ENCODE results near the gene TUT7.
"Not testable (repeated sequence)": the region's sequence is repeated elsewhere in the genome, so short reads cannot be mapped to it uniquely, and the experiment has no call there.

The TUT7 gene

GRCh38 chr9:86344818-86345217 is 9.4 kb downstream of the TUT7 start:
- no peak for DNase-seq

DNA sequence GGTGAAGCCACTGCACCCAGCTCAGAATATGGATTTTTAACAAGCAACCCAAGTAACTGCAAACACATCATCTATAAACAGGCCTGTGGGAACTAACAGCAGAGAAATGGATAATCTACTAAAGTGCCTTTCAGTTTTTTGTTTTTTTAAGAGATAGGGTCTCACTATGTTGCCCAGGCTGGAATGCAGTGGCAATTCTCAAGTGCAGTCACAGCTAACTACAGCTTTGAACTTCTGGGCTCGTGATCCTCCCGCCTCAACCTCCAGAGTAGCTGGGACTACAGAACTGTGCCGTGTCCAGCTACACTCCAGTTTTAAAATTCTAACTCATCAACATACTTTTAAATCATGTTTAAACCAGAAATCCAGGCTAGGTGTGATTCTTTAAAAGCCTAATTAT is 11.9 kb downstream of the TUT7 start:
- no peak for DNase-seq

GRCh38 chr9:86341007-86341491 is 13.2 kb downstream of the TUT7 start:
- no peak for DNase-seq

- no peak for DNase-seq
Observed at GRCh38 chr9:86340356-86341006, 13.7 kb downstream of the TUT7 start.

DNA sequence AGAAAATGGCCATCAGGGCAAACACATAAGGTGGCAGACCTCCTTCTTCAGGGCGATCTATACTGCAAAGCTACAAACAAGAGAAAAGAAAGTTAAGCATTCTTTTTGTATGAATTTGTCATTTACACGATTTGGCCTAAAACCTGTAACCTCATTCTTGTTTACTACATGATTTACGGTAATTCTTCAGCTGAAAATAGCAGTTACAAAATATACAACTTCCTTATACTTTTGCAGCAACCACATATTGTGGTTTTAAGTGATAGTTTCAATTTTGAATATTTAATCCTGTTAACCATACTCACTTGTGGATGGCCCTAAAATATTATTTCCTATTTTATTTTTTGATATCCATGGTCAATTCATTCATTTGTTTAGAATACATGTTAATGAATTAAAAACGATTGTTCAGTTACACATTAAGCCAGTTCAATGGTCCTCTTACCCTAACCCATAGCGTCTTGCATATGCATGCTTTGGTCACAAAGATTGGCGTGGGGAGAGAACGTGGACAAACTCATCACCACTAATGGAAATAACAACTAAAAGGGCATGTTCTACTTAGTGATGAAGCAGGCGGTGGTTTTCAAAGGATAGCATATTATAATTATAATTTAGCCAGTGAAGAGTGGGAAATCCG is 16.6 kb downstream of the TUT7 start:
- DNase-seq: no peak

DNA sequence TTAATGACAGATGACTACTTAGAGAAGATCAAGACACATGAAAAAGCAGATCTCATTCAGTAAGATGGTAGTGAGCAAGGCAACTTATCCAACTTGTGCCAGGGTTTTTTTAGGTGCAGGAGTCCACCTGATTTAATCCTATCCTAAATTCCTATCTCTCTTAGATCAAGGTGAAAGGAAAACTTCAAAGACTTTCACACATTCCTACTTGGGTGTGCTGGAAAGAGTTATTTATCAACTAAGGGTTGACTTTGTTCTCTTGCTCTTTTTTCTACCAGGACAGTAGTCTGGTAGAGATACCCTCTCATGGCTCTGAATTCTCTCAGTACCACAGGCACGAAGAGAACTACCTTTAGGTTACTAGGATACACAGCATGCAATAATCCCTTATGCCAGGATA is 18.2 kb downstream of the TUT7 start:
- DNase-seq: no peak

GRCh38 chr9:86333651-86334050 is 20.6 kb downstream of the TUT7 start:
- DNase-seq: no peak

DNA sequence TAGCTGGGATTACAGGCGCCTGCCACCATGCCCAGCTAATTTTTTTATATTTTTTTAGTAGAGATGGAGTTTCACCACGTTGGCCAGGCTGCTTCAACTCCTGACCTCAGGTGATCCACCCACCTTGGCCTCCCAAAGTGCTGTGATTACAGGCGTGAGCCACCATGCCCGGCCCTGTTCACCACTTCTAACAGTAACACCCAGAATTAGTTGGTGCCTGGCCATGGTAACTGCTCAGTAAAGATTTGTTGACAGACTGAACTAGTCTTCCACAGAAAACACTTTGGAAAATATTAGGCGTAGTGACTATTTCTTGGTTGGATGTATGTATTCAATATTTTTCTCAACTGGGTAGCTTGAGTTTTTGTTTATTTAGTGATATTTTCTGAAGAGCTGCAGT is 24.0 kb downstream of the TUT7 start:
- no peak for DNase-seq

GRCh38 chr9:86329649-86330048 is 24.6 kb downstream of the TUT7 start:
- DNase-seq: no peak

GRCh38 chr9:86328156-86328555 is 26.1 kb downstream of the TUT7 start:
- DNase-seq: no peak

GRCh38 chr9:86326536-86326935 is 27.7 kb downstream of the TUT7 start:
- DNase-seq: no peak

DNA sequence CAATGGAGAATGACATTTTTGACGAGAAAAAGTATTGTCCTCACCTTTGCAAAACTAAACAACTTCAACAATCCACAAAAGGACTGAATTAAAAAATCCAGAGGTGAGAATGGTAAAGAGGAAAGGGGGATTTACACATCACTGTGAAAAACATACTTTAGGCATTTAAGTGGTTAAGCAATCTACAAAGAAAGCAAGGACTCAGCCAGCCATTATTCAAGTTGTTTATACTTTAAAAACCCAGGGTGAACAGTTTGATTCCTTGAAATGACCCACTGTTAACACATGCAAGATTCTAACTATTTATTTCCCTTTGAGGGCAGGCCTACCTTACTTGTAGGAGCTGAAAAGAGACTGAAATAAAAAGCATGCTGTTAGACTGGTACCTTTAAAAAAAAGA is 29.3 kb downstream of the TUT7 start:
- DNase-seq: no peak

DNA sequence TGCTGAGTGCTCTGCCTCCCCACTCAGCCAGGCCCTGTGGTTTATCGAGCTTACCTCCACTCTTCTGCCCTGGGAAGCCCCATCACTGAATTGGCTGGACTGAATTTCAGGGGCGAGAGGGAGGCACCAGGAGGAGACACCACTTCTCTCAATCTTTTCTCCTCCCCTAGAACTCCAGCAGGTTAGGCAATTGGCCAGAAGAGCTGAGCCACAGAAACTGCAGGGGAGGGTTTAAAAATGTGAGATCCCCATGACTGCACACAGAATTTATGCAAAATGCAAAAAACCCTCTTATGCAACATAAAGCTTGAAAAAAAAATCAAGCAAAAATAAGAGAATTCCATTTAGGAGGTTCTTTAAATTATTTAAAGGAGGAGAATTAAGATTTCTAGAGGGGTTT is 29.9 kb downstream of the TUT7 start:
- DNase-seq: no peak

DNA sequence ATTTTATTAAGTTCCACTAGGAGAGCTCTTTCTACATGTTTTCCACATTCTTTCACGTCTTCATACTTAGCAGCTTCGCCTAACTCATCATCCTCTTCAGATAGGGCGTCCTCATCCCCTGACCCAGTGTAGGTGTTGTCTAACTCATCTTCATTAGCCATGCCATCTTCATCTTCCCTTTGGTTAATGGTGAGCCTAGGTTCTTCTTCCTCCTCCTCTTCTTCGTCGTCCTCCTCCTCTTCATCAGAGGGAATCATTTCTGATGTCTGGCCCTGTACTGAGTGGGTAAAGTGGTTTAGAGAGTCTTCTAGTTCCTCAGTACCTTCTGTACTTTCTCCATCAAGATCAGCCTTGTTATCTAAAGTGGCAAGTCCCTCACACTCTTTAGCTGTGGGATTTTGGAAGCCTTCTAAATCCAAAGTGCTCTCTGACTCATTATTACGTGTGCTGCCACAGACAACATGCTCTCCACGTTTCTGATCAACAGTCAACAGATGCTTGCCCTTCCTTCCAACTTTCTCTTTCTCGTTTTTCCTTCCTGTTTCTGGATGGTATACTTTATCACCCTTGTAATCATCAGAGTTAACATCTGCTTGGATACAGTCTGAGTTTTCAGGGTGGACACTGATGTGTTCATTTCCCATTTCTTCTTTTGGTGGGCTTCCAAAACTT is 31.1 kb downstream of the TUT7 start:
- no peak for DNase-seq

DNA sequence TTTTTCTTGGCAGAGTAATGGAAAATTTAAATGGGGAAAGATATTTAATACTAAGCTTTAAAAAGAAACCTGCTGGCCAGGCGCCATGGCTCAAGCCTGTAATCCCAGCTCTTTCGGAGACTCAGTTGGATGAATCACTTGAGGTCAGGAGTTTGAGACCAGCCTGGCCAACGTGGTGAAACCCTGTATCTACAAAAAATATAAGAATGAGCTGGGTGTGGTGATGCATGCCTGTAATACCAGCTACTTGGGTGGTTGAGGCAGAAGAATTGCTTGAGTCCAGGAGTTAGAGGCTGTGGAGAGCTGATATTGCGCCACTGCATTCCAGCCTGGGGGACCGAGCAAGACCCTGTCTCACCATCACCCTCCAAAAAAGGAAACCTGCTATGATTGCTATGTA is 32.8 kb downstream of the TUT7 start:
- DNase-seq: no peak

DNA sequence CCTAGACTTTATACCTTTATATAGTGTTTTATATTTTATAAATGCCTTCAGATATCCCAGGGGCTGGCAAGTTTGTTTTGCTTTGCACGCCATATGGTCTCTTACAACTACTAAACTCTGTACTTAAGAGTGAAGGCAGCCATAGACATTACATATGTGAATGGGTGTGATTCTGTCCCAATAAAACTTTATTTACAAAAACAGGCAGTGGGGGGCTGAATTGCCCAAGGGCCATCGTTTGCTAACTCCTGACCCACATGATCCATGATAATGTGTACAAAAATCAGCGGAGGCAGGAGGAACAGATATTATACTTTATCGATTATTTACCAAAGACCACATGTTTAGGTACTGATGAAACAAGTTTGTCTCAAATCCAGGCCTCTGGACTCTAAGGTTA is 36.0 kb downstream of the TUT7 start:
- DNase-seq: no peak

- DNase-seq: no peak
Observed at GRCh38 chr9:86315078-86315477, 39.1 kb downstream of the TUT7 start.

DNA sequence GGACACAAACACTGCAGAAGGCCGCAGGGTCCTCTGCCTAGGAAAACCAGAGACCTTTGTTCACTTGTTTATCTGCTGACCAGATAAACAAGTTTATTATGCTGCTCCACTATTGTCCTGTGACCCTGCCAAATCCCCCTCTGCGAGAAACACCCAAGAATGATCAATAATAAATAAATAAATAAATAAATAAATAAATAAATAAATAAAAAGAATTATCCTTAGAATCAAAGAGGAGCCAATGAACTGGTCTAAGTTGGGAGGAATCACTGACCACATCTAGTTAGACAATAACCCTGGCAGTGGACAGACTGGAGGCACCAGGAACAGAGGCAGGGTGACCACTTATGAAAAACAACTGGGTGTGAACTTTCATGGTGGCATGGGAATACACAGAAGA is 41.3 kb downstream of the TUT7 start:
- not testable (repeated sequence) for DNase-seq

GRCh38 chr9:86308687-86309086 is 45.5 kb downstream of the TUT7 start:
- no peak for DNase-seq

DNA sequence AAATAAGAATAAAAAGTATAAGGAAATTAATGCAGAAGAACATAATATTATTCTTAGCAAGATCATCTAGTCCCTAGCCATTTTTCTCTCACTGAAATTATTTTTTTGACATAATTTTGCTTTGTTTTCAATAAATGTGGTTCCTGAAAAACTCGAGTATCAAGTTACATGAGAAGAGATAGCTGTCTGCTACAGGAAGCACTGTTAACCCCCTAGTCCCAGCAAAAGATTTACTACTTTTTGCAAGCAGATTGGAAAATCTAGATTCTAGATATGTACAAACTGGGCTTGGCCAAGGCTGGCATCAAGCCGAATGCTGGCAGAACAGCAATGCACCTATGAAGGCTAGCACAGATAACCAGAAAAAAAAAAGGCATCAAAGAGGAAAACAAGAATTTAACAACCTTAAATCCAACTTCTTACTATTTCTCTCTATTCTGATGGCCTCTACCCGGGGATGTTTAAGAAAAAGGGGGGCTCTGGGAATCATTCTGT is 49.9 kb downstream of the TUT7 start:
- DNase-seq: no peak

DNA sequence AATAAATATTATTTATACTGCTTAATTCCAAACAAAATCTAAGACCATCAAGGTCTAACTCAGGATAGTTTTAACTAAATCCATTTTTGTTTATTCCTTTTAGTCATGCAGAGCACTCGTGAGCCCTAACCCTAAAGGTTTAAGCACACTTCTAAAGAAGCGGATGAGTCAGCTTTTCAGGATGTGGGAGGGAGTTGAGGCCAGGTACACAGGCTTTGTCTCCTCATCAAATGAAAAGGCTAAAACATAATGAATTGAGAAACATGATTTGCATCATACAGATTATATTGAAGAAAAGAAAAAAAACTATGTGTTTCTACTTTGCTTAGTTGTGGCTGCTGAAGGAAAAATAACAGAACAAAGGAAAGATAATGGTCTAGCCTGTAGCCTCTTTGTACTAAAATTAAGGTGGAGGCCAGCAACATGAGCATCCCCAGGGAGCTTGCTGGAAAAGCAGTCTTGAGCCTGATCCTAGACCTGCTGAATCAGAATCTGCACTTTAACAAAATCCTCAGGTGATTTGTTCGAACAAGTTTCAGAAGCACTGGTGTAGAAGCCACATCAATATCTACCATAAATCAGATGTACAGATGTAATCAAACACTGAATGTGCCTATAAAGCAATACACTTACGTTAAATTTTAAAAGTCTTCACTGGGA is 50.8 kb downstream of the TUT7 start:
- DNase-seq: peak; percentile 38

- DNase-seq: no peak
Observed at GRCh38 chr9:86301686-86302085, 52.5 kb downstream of the TUT7 start.

- no peak for DNase-seq
Observed at GRCh38 chr9:86300701-86301100, 53.5 kb downstream of the TUT7 start.

- no peak for DNase-seq
Observed at GRCh38 chr9:86298873-86299272, 55.3 kb downstream of the TUT7 start.

All from activated CD8-positive, alpha-beta memory T cell treated with anti-CD3 and anti-CD28 coated beads, Interleukin-2, amount 50 U/mL, for 4 hours (primary cell).